Regular cardiac myocyte (primary cell): ENCODE measurements around the gene ASB17. TPM values are rescaled to one million over a fixed set of nuclear protein-coding genes. Genes with fewer than 3 reads are reported as not detected.

ENCODE experiments used
- total RNA-seq: library from RNA; depleted of rRNA; stranded (reverse); fragments of >200 nt; gene quantifications from 2 replicates; pipeline ENCODE4 v1.2.3, GENCODE V29; 2014

ASB17 gene
- not detected in 2 replicates for total RNA-seq

DNA sequence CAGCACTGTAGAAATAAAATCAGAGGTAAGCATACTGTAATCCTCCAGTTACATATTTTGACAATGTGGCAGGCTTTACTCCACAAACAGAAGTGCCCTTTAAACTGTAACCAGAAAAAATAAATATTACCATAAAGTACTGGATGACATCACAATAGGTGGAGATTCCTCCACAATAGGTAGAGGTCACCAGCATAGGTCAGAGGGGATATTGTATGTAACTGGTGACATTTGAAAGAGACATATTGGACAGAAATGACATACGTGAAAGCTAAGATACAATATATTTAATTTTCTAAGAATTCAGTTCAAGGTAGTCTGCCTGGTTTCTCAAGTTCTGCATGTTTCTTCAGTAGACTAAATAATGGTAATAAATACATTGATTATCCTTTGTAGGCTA, at the start of gene ASB17:
TSS of gene ASB17 (minus strand) at position 101 of the 400 bp plus-strand sequence. CDS start 113 bp downstream, outside the sequence.

Other genes starting within 250 kb of the ASB17 start
- 19.2 and 39.5 TPM in 2 replicates for gene ACADM, start 207.7 kb downstream of the ASB17 start, total RNA-seq
- 110 and 127 TPM in 2 replicates for gene RABGGTB, start 146.1 kb downstream of the ASB17 start, total RNA-seq
- 0.38 and 1.4 TPM in 2 replicates for gene MSH4, start 135.5 kb downstream of the ASB17 start, total RNA-seq
- gene ST6GALNAC3, start 142.3 kb upstream of the ASB17 start, total RNA-seq, result 0.77 and 0.85 TPM in 2 replicates